ENCODE measurements around the gene ADO.

- no peak for TF ChIP-seq FOXP2 (optimal IDR thresholded peaks at IDR 0.05; ENCODE audit: control extremely low read depth, extremely low read length, insufficient read depth)
- no peak for TF ChIP-seq EZH2 (IDR thresholded peaks at IDR 0.05)
Measured at GRCh38 chr10:62839590-62839989, 35.1 kb downstream of the ADO start.
